HuH-7 (cell line): Measurements from ENCODE around the gene CSRNP2.
A peak's percentile ranks its signal among the peaks of the same experiment; 100 is the strongest.

Experiments
- DNase-seq: peaks from one replicate; pipeline ENCODE4 v3.0.0; 2011; ENCODE audit warnings: low spot score

CSRNP2 gene

DNA sequence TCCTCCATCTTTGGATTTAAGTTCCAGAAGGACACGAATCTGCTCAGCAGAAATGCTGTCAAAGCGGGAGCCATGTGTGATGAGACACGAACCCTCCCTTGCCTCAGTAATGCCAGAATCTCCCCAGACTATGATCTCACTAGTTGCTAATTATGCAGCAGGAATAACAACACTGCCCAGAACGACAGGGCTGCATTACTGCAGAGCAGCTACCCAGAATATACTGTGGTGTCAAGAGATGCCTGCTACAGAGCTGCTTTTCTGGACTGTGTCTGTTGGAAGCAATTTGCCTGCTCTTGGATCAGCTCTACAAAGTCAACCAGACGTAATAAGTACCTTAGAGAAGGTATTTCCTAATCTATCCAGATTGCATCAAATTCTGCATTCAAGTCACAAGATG is 5.5 kb downstream of the CSRNP2 start:
- DNase-seq: no peak

DNA sequence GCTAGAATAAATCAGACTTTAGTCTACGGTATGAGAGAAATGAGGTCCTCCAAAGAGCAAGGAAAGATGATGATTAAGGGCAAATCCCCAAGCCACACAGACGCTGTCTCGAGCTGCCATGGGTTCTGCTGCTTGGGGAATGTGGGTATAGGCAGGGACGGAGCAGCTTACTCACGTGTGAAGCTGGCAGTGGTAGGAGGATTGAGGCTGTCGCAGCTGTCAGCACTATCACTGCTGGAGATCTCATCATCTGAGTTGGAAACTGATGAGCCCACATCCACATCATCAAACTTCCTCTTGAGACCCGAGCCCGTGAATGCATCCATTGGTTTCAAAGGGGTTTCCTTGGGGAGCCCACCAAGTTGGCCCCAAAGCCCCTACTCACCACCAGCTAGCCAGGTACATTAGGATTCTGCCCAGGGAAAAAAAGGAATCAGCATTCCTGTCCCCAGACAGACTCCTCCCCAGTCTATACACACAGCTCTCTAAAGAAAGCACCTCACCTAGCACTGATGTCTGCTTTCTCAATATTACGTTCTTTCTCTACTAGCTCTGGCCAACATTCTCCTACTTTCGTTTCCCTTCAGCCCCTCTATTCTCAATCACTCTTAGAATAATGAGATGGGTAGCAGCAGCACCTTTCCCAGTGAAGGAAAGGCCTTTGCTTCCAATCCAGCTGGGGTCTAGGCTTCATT is 7.0 kb downstream of the CSRNP2 start:
- no peak for DNase-seq

DNA sequence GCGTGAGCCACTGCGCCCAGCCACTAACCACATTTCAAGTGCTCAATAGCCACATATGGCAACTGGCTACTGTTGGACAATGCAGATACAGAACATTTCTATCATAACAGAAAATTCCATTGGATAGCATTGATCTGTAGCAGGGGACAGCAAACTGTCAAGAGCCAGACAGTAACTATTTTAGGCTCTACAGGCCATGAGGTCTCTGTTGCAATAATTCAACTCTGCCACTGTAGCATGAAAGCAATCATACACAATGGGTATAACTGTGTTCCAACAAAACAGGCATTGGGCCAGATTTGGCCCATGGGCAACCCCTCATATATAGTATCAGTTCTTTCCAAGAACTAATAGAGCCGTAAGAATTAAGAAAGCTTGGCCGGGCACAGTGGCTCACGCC is 8.0 kb downstream of the CSRNP2 start:
- DNase-seq: no peak

DNA sequence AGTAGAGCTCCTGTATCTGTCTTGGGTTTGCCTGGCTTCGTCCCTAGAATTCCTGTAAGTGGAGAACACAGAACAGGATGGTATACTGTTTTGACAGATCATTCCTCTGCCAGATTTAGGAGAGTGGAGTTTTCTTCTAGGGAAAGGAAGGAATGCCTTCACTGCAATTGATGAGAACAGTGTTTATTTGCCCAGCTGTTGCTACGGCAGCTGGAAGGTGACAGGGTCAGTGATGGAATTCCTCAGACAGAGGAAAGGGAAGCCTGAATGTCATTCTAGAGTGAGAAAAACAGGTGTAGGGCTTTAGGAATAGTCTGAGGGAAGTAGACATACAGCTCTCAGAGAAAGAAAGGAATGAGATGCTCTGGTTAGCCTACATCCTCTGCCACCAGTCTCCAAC is 11.7 kb downstream of the CSRNP2 start:
- no peak for DNase-seq

DNA sequence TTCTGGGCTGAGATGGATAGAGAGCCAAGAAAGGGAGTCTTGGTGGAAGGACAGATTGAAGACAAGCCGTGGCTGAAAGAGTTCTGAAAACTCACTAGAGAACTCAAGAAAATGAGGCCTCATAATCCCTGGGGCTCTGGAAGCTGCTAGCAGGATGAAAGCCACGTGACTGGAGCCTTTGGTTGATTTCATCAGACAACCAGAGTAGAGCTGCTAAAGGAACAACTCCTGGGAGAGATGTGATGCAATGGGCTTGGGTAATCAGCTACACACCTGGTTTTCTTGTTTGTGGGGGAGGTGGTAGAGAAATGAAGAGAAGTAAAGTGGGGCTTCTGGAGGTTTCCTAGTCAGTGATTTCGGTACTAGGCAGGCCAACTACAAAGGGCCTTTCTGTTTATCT is 13.4 kb downstream of the CSRNP2 start:
- peak; percentile 68 for DNase-seq

DNA sequence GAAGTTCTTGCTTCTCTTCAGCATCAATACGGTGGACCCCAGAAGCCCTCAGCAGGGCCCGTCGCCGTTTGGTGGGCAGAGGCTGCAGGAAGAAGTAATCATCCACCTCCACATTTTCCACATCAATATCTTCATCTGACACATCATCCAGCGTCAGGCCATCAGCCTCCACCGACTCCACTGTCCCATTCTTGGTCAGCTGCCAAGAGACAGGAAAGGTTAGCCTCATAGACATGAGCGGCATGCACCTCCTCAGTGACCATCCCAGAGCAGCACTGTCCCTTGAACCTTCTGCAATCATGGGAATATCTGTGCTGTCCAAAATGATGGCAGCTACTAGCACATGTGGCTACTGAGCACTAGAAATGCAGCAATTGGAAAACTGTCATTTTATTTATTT is 15.6 kb downstream of the CSRNP2 start:
- DNase-seq: no peak

DNA sequence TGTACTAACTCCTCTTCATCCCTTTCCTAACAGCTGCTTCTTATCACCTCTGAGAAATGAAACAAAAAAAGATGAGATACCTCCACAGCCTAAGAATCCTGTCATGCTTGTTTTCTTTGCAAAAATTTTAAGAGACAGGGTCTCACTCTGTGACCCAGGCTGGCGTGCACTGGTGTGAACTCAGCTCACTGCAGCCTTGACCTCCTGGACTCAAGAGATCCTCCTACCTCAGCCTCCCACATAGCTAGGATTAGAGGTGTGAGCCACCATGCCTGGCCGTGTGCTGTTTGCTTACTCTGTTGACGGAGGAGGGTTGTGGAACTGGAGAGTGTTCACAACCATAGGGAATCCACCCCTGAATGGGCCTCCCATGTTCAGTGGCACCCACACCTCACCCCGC is 16.2 kb downstream of the CSRNP2 start:
- no peak for DNase-seq

DNA sequence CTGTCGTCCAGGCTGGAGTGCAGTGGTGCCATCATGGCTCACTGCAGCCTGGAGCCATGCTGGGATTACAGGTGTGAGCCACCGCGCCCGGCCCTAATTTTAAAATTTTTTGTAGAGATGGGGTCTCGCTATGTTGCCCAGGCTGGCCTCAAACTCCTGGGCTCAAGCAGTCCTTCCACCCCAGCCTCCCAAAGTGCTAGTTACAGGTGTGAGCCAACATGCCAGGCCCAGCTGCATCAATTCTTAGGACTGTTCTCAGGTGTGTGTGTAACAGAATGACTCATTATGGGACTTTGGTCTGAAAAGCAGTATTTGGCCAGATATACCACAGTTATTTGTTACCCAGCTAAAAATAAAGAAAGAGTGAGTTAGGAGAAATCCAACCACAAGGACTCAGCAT is 17.9 kb downstream of the CSRNP2 start:
- no peak for DNase-seq

DNA sequence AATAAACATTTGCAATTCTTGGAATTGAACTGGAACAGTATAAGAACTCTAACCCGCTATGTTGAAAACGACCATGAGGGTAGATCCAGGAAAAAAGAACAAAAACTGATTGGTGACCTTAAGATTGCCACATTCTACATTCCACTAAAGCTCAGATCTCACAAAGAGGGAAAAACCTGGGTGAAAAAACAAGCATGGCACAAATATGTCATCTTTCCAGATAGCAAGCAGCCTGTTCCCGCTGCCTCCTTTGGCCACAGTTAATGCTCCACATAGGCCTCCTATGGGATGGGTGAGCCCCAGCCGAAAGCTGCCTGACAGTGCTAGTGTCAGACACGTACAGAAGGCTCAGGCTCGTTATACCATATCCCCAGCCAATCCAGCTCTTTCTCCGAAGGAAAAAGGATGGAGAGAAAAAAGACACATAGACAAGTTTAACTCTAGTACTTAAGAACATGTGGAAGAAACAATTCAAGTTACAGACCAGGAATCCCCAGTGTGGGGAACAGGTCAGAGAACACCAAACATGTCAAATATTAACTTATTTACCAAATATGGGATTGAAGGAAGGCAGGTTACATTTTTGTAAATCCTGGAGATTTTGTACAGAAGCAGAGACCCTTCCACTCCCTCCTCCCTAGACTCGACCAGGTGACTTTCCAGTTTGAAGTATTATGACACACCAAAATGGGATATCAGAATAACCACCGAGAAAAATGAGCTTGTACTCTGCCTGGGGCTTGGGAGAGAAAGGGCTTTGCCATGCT is 20.6 kb downstream of the CSRNP2 start:
- DNase-seq: no peak

DNA sequence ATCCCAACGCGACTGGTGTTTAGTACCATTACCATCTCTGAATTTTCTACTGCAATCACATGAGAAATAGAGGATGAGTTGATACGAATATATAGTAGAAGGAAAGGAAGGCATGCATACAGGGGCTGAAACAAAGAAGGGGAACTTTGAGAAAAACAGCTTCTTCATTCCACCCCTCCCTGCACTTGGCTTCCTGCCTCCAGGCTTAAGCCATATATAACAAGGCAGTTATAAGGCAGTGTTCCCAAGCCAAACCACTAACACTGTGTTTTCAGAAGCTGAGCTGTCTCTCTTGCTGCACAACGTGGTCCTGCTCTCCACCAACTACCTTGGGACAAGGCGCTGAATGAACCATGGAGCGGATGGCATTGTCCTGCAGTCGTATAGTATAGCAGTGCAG is 24.3 kb downstream of the CSRNP2 start:
- DNase-seq: no peak

DNA sequence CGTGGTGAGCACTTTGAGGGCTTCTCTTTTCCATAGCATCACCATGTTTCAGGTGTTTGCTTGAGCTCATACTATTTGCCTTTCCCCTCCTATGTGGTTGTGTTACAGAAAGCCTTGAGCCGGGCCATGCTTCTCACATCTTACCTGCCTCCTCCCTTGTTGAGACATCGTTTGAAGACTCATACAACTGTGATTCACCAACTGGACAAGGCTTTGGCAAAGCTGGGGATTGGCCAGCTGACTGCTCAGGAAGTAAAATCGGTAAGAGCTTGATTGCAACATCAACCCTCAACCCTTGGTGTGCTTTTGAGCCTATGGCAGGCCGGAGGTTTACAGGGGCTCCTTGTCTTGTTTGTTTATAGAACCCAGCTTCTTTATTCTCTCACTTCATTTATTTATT is 27.2 kb downstream of the CSRNP2 start:
- no peak for DNase-seq

DNA sequence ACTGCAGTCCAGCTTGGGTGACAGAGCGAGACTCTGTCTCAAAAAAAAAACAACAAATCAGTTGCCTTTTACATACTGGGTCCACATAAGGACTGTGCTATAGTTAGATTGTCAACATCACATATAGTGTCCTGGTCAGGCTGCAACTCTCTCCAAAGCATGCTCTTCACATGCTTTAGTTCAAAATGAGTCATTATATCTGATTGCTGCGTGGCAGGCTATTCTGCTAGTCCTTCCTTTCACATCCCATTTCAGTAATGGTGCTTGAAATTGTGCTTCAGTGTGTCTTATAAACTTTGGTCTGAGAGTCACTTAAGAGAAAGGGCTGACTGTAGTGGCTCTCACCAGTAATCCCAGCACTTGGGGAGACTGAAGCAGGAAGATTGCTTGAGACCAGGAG is 28.3 kb downstream of the CSRNP2 start:
- DNase-seq: no peak

DNA sequence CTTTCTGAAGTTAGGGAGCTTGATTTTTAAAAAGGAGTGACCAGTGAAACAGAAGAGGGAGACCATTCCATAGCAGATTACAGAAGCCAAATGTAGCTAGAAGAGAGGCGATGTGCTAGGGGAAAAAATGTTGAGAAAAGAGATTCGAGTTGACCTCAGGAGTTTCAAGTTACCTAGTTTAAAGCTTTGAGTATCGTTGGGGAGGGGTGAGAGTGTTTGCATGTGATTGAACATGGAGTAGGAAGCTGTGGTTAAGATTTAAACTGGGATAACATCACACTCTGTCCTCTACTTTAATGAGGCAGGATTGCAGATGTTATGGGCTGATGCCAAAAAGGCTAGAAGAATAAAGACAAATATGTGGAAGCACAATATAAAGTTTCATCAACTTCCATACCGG is 31.6 kb downstream of the CSRNP2 start:
- DNase-seq: no peak

DNA sequence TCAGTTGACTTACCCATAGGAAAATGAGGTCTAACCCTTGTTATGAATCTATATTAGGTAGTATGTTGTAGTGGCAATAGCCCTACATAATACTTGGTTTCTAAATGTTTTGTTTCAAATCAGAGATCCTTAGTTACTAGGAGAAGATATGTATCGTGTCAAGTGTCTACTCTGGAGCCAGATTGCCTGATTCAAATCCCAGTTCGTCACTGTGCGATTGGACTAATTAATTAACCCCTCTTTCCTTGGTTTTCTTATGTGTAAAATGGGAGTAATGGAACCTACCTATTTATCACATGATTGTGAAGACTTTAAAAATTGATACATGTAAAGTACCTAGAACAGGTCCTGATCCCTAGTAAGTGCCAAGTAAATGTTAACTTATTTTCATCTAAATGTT is 33.9 kb downstream of the CSRNP2 start:
- DNase-seq: no peak

DNA sequence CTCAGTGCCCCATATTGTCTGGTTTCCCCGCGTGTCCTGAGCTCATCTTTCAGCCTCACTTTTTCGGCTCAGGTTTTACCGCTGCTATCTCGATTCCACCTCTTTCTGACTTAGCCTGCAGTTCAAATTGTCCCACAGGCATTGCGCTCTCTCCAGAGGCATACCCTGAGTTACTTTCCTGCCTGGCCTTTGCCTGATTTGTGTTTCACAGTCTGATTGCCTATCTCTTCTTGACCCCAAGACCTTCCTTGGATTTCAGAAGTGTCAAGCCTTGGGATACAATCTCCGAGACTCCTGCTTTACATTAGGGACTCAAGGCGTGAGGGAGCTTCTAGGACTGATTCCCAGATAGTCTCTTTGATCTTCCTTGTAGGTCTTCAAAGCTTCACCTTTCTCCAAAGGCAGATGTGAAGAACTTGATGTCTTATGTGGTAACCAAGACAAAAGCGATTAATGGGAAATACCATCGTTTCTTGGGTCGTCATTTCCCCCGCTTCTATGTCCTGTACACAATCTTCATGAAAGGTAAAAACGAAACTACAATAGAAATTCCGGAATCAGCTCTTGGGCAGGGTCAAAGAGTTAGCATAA is 34.6 kb downstream of the CSRNP2 start:
- no peak for DNase-seq

DNA sequence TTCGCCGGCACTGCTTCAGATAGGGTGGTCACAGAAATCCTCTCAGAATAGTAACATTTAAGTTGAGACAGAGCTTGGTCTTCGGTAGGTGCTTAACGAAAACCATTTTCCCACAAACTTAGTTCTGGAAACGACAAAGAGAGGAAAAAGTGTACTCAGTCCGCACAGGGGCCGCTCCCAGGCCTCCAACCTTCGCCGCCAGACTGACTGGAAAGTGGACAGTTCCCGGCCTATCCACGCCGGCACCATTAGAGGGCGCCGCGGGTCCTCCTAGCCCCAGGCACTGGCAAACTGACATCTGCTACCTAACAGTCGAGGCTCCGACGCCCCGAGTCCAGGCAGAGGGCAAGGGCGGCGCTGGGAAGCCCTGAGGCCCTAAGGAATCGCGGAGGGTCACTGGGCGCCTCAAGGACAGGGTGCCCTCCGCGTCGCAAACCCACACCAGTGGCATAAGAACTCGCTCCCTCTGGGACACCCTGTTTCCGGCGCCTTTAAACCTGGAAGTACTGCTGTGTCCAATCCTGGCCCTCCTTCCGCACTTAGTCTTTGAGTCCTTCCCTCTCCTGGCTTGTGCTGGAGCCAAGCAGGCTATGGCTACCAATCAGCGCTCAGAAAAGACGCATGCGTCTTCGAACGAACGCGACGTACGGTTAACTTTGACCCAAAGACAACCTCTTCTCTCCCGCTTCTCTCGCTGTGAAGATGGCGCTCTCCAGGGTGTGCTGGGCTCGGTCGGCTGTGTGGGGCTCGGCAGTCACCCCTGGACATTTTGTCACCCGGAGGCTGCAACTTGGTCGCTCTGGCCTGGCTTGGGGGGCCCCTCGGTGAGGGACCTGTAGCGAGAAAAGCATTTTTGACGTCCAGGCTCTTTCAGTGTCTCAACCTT is 35.5 kb downstream of the CSRNP2 start, which contains the start of gene LETMD1:
Gene LETMD1, plus strand, starts transcription at position 673 of the 886 bp plus-strand sequence. Its CDS starts 30 bp downstream, at position 703.
- DNase-seq: peak; percentile 87

DNA sequence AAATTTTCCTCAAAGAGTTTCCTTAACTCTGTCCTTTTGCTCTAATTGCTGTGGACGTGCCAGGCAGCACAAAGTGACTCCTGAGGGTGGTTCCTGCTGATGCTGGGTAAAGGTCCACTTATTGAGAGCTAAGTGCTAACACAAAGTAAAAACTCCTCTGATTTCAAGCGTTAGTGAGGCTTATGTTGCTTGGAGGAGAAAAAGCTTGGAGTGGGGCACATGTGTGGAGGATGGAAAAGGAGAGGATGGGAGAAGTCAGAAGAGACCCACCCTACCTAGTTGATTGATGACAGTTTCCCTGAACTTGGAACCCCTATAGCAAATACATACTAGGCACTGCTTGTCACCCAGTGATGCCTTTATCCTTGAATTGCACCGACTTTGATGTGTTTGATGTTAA is 47.1 kb downstream of the CSRNP2 start:
- DNase-seq: no peak

DNA sequence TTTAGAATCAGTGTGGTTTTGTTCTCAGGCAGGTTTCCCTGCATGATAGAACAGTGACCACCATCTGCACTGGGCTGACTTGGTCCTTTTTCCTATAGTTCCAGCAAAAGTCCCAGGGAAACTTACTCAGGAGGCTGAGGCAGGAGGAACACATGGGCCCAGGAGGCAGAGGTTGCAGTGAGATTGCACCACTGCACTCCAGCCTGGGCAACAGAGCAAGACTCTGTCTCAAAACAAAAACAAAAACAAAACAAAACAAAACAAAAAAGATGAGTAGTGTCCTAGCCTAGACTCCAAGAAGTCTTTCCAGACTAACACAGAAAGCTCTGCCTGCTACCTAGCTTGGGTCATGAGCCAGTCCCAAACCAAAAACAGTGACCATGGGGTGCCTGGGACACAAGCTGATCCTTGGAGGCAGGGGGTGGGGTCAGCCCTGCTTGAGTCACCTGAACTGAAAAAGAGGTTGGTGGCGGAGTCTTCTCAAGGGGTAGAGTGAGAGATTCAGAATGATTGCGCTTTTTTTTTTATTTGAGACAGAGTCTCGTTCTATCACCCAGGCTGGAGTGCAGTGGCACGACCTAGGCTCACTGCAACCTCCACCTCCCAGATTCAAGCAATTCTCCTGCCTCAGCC is 49.8 kb downstream of the CSRNP2 start:
- DNase-seq: no peak

DNA sequence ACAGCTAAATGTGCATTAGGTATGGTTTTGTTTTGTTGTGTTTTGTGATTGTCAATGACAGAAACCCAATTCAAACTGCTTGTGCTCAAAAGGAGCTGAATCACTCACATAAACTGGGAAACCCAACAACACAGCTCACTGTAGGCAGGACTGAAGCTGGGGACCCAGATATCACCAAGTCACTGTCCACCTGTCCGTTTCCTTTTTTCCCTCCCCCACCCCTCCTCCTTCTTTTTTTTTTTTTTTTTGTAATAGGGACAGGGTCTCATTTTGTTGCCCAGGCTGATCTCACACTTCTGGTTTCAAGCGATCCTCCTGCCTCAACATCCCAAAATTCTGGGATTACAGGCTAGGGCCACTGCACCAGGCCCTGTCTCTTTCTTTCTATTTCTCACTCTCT is 50.3 kb downstream of the CSRNP2 start:
- no peak for DNase-seq

DNA sequence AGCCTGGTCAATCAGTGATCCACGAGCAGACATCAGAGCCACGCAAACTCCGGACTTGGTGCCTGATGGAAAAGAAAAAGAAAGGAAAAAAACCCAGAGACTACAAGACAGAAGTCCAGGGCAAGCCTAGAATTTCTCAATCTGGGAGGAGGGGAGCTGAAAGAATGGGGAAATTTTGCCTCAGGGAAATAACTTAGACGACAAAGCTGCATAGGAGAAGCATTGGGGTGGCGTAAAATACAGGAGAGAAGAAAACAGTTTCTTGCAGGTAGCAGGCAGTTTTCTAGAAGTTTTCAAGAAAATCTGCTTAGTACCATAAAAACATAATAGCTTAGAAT is 54.6 kb downstream of the CSRNP2 start:
- DNase-seq: no peak

DNA sequence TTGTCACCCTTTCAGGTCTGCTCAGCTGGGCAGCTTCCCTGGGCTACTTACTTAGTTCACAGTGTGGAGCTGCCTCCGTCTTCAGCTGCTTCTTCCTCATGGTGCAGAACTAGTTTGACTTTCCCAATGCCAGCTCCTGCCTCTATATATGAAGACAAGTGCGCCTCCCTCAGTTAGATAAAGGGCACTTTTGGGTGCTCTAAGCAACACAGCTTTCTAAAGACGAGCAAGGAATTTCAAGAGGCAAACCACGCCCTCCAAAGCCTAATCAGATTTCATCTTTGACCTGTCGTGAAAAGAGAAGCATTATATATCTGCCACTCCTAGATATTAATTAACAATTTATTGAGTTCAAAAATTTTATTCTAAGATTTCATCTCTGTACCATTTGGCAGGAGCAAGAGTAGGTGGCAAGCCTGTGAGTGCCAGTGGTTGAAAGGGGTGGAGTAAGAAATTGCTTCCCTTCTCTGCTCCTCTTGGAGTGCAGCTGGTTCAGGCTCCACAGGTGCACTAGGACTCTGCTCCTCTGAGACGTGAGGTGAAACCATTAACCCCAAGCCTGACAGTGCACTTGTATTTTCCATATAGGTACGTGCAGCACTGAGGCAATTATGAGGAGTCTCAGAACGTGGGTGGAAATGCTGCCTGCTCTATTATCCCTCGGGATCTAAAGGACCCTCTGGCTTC is 55.1 kb downstream of the CSRNP2 start:
- peak; percentile 41 for DNase-seq
